ENCODE results near the gene XCL2.

XCL2 gene

DNA sequence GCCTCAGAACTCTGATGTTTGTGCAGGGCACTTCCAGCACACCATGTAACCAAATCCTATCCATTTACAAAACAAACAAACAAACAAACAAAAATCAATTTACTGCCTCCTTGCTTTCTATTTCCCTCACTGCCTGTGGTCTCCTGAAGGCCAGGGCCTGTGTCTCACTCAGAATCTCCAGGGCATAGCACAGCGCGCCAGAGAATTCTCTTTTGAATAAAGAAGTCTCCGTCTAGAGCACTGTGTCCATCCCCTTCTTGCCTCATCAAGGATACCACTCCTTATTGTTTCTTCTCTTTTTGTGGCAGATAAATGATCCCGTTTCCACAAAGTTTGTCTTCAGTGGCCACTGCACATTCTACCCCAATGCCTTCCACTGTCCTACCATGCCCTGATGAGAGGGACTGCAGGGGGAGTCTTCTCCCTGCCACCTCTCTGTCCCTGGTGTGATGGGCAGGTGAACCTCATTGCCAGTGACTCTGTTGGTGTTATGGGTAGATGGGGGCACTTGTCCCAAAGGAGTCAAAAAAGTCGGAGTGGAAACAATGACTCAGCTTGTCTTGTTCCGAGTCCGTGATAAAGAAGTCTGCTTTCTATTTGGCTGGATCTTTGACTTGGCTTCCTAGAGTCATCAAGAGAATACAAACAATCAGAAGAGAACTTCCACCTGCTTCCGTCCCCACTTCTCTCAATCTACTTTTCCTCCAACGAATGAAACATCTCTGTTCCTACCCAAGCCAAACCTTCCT lies 30.0 kb downstream of the XCL2 start:
- no peak for DNase-seq (ENCODE audit: low read depth)

DNA sequence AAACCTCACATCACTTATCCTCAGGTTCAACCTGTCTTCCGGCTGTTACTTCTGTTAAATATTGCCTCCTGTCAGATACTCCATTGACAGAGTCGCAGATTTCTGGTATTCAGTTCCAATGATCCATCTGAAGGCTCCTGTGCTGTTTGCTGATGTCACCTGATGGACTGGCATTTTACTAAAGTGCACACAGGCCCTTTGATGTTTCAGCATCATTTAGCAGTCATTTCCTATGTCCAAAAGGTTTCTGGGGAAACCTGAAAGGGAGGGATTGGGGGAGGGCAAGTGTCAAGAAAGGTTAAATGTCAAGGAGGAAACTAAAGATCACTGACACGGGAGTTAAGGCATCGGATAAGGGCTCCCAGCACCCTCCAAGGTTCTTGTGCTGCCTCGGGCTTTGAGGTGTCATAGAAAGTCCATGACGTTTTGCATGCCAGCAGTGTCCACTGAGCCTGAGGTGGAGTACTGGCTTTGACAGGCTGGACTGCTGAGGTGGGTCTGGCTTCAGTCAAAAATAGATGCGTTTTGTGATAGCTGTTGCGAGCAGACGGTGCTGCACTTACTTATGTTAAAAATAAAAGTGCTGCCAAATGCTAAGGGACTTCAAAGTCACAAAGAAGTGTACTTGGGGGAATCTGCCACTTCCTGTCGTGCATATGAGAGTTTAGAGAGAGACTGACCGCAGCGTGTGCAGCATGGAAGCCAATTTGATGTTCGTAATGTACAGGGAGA lies 30.8 kb downstream of the XCL2 start:
- DNase-seq (ENCODE audit: low read depth), result no peak

DNA sequence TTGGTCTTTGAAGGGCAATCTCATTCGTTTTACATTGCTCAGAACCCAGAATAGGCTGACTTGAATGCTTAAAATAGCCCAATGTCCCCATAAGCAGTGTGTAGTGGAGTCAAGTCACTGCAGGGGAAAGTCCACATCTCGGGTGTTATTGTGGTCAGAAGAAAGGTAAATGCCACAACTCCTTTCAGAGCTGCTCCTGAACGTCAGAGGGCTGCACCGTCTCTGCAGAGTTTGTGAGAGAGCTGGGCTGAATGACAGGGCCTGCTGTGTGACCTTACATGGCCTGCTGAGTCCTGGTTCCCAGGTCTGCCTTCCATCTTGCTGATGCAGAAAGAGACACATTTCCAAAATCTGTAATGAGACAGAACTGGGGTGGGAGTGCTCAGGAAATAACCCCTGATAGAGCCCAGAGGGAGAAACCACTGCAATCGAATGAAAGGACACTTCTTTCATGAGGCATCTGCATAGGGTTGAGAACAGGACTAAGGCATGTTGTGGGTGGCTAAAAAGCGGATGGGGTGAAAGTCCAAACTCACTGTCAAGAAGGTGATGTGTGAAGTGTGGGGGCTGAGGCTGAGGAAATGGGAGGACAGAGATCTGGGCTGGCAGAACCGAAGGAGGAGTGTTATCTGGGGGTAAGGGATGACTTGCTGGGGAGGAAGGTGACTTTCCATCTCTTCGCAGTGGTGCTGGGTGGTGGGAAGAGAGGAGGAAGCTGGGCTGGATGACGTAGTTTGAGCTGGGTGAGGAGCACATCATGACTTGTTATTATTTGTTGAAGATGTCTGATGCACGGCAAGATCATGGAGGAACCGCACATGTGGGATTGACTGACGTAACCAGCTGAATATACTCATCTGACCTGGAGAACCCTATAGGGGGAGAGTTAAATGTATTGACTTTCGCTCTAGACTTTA lies 33.7 kb downstream of the XCL2 start:
- no peak for DNase-seq (ENCODE audit: low read depth)

DNA sequence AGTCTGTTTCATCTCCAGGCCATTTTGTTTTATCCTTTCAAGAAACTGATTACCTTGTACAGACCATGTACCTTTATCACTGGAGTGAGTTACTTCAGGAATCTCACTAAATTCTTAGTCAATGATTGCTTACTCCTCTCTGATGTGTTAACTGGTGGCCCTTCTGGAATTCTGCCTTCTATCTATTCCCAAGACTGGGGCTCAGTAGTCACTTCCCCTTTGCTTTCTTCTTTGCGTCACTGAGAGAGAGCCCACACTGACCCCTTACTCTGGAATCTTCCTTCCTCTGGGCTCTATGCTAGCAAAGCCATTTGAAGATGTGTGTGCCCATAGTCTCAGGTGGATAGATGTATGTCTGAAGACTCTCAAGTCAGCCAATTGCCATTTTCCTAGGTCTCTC lies 34.6 kb downstream of the XCL2 start:
- no peak for DNase-seq (ENCODE audit: low read depth)

DNA sequence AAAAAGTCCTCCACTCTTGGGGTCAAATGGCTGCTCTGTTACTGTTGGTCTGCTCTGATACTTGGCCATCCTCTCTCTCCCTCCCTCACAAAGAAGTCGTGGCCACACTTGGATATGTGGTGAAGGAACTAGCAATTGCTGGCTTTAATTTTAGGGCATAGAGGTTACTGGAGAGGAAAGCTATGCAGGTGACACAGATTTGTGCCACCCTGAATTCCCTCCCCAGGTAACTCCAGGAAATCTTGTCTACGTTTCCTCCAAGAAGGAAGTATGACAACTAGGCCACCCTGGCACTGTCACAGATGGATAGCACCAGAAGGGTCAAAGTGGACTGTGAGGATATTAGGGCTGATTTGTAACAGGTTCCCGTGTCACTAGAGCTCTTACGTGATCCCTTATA lies 36.0 kb downstream of the XCL2 start:
- DNase-seq (ENCODE audit: low read depth), result no peak

DNA sequence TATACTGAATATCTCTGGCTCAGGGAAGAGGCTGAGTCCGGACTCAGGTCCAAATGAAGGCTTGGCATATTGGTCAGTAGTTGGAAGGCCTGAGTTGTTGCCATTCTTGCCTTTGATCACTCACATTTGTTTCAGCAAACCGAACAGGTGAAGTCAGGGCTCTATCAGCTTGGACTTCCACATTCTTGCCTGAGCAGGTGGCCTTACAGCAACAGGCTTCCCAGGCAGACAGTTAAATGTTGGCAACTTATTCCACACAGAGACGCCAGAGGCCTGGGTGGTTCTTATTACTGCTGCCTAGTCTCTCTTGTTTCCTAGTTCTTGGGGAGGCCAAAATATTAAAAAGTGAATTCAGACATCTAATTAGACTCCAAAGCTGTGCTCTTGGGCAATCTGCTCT lies 36.6 kb downstream of the XCL2 start:
- DNase-seq (ENCODE audit: low read depth), result no peak

DNA sequence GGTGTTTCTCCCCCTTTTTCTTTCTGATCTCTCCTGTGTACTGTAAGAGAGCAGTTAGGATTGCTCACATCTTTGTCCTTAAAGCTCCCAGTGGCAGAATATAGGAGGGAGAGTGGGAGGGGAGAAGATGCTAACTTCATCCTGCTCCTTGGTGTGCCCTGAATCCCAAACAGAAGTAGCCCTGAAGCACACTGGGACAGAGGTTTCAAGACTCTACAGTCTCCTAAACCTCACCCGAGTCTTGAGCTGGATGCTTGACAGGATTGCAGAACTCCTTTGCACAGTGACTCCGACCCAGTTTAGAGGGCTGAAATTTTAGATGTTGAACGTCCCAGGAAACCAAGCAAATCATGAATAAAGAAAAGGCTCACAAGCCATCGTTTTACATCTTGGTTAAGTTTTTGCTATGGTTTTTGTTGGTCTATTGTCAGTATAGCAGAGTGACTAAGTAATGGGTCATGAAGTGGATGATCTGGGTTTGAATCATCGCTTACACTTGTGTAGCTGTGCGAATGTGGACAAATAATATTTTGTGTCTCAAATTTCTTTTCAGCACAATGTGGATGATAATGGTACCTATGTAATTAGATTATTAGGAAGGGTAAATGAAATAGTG lies 37.5 kb downstream of the XCL2 start:
- no peak for DNase-seq (ENCODE audit: low read depth)

DNA sequence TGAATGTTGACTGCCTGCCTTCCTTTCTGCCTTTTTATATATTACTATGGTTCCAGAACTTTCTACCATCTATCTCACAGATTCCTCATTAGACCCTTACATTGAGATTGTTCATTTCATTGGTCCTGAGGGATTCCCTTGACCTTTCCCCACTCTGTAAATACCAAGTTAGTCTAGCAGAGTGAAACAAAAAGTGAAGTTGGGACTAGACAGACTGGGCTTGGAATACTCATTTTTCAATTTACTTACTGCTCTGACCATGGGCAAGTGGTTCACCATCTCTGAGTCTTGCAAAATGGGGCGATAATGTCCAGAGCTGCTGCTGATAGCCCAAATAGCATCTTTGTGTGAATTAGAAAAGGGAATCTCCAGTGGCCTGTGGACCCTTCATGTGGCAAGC lies 38.8 kb downstream of the XCL2 start:
- no peak for DNase-seq (ENCODE audit: low read depth)

DNA sequence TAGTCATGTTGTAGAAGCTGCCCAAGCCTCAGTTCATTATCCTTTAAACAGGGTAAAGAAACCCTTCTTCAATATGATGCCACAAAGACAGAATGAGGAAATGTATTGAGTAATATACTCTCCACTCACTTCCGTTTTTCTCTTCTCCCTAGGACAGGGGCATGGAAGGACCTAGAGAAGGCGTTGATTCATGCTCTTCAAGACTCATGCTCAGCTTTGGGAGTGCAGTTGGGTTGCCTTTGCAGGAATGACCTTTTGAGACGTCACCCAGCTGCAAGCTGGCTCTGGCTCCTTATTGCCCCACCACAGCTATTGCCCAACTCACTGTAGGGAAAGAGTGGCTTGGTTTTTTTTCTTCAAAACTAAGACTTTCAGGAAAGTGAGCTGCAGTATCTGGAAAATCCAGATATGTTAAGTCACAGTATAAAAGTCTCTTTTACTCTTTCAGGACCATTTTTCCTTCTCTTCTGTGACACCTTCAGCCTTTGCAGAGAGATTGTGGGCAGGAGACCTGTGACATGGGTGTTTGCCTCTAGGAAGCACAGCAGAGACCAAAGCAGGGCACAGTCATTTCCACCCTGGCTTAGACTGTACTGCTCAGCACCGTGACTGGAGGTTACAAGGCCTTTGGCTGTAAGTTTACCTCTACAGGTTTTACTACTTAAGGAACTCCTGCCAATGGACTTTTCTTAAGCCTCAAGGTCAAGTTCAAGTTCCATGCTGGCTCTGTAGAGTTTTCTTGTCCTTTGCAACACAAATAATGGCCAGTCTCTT lies 39.5 kb downstream of the XCL2 start:
- DNase-seq (ENCODE audit: low read depth), result no peak

DNA sequence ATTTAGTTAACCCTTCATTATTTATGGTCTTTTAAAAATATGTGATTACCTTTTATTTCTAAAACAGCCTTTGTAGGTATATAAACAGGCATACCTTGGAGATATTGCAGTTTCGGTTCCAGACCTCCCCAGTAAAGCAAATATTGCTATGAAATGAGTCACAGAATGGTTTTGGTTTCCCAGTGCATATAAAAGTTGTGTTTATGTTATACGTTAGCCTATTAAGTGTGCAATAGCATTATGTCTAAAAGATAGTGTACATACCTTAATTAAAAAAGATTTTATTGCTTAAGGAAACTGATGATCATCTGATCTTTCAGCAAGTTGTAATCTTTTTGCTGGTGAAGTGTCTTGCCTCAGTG lies 44.1 kb downstream of the XCL2 start:
- no peak for DNase-seq (ENCODE audit: low read depth)

DNA sequence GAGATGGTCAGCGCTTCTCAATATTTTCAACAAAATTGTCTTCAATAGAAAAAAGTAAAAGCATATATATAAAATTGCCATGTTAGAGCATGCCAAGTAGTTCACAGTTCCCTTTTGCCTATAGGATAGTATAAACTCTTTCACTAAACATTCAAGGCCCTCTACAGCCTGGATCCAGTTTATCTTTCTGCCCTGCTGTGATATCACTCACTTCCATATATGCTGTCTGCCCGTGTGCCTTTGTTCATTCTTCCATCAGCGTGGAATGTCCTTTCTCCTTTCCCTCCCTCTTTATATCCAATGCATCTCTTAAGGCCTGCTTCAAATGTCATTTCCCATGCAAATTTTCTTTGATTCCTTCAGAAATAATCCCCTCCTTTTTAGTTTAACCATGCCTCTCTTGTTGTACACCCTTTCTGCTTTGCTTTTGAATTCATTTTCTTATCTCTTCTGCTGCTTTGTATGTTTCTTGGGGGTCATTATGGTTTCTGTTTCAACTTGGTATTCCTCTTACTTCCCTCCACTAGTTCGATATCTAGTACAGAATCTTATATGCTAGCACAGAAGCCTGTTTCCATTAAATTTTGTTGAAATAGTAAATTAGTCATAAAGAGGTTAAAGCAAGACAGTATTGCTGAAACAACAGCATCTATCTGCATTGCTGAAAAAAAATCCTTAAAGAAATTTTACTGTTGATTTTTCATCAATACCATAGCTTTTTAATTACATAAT lies 44.7 kb downstream of the XCL2 start:
- DNase-seq (ENCODE audit: low read depth), result no peak

DNA sequence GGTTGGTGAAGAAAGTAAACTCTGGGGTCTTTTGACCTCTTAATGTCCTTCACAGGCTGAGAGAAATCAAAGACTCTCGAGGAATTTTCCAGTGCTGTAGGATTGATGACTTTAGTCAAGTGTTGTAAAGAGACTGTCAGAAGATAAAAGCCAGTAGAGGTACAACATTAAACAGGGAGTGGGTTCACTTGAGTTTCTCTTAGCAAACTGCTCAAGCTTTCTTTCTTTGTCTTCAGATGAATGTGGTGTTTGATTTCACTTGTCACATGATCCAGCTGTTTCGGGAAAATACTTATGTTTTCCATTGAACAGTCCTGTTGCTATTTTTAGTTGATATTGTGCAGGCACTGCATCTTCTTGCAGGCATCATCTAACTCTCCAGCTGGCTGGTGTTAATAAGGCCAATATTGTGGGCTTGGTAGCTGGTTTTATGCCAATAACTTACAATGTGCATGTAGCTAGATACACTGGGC lies 45.6 kb downstream of the XCL2 start:
- DNase-seq (ENCODE audit: low read depth), result no peak

DNA sequence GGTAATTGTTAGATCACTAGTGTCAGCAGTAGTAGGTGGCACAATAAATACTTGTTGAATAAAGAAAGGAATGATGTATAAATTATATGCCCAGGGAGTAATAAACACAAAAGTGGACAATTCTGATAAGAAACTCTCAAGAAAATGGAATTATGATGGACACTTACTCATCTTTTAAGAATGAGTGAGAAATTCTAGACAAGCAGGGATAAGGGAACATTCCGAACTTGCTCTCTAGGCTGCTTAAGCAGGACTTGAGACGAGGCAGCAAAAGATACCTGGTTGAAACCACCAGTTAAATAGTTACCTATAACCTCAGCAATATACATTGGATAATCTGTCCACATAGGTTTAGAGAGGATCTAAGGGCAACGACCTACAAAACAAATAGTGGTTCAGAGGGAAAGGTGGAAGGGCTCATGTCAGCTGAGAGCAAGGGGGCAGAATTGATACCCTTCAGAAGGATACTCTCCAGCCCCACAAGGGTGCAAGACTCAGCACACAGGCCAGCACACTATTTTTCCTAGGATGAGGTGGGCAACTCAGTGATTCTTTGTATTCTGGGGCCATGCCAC lies 46.3 kb downstream of the XCL2 start:
- DNase-seq (ENCODE audit: low read depth), result no peak

DNA sequence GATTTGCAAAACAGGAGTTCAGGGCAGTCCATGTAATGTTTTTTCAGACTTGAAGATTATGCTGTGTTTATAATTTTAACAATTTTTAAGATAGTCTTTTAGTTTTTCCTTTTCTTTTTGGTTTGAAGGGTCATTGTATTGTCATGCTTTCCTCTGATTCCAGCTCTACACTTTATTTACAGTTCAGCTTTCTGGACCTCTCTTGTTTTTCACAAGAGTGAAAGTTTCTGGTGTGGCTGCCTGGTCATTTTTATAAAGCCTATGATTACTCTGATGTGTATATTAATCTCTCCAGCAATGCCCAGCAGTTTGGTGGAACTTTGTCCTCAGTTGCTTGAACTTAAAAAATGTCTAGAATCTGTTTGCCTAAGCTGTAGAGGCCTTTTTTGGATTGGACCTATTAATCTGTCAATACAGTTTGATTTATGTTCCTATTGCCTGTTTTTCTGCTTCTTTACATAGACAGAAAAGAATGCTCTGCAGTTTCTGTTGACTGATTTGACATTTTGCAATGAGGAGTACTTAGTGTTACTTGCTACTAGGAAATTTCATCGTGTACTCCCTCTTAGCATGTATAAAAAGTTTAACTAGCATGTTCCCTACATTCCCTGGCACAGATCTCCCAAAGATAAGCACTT lies 52.2 kb downstream of the XCL2 start:
- no peak for DNase-seq (ENCODE audit: low read depth)
